Testis (tissue), 2 donors: ENCODE measurements around the gene ZNF454.

Experiments used
- POLR2A ChIP-seq: fragments of 450-650 bp; IDR thresholded peaks from one replicate; pipeline ENCODE4 v1.6.1; 2017; ENCODE audit warnings: antibody characterized with exemption, mild to moderate bottlenecking, moderate library complexity
- TF ChIP-seq, protein P1 (sequence below), 3 experiments: fragments of 450-650 bp in 2 of 3; fragments of 200-600 bp in 1 of 3; sonication (generic) in 1 of 3; IDR thresholded peaks; one replicate each; pipeline ENCODE4 v1.5.1; 2016 to 2019; ENCODE audit warnings: antibody characterized with exemption in 3 of 3, mild to moderate bottlenecking in 2 of 3, moderate library complexity in 1 of 3

DNA sequence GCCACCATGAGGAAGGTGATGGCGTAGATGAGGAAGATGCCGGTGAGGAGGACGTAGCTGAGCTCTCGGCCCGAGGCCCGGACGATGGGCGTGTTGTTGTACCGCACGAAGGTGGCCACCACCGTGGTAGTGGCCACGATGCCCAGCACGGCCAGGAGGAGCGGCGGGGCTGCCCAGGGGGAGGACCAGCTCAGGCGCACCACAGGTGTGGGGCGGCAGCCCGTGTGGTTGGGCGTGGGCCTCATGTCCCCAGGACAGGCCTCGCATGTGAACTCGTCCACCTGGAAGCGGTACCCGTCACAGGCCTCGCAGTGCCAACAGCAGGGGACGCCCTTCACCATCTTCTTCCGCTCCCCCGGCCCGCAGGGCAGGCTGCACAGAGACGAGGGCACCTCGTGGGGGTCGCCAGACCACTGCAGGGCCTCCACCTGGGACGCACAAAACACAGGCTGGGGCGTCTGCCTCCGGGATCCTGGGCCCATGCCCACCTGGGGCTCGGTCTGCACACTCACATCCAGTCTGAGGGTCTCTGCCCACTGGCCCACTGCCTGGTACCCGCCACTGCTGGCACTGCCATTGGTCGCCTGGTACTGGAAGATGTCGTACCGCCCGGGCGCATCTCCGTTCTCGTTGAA, 45.4 kb downstream of the ZNF454 start:
- TF ChIP-seq, protein P1, sequence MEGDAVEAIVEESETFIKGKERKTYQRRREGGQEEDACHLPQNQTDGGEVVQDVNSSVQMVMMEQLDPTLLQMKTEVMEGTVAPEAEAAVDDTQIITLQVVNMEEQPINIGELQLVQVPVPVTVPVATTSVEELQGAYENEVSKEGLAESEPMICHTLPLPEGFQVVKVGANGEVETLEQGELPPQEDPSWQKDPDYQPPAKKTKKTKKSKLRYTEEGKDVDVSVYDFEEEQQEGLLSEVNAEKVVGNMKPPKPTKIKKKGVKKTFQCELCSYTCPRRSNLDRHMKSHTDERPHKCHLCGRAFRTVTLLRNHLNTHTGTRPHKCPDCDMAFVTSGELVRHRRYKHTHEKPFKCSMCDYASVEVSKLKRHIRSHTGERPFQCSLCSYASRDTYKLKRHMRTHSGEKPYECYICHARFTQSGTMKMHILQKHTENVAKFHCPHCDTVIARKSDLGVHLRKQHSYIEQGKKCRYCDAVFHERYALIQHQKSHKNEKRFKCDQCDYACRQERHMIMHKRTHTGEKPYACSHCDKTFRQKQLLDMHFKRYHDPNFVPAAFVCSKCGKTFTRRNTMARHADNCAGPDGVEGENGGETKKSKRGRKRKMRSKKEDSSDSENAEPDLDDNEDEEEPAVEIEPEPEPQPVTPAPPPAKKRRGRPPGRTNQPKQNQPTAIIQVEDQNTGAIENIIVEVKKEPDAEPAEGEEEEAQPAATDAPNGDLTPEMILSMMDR (IDR thresholded peaks at IDR 0.05) = no peak
- TF ChIP-seq POLR2A = no peak
